Liver (tissue), 9 donors: ENCODE results near the gene KIFC3. TPM values are rescaled to one million over a fixed set of nuclear protein-coding genes. Genes with fewer than 3 reads are reported as not detected.

Source experiments
- DNase-seq: peaks from one replicate; pipeline ENCODE4 v3.0.0-alpha.2; 2017; ENCODE audit warnings: low spot score
- H3K27ac ChIP-seq, 2 donors: one replicate each; pipeline ENCODE4 v1.7.0; 2013; ENCODE audit warnings: inconsistent platforms in 2 of 2, low read length in 2 of 2, control low read depth in 1 of 2, low read depth in 1 of 2, mild to moderate bottlenecking in 1 of 2
- H3K27me3 ChIP-seq, 4 donors: one replicate each; pipeline versions ENCODE4 v1.6.1 to v1.7.0; 2013; ENCODE audit warnings: low read length in 3 of 4, inconsistent platforms in 1 of 4, mild to moderate bottlenecking in 1 of 4, moderate library complexity in 1 of 4; ENCODE audit not compliant: control insufficient read depth in 4 of 4, insufficient read depth in 4 of 4
- H3K36me3 ChIP-seq, 4 donors: one replicate each; pipeline versions ENCODE4 v1.6.1 to v1.7.0; 2013; ENCODE audit warnings: low read length in 3 of 4, mild to moderate bottlenecking in 3 of 4, low read depth in 1 of 4, moderate library complexity in 1 of 4; ENCODE audit not compliant: control insufficient read depth in 4 of 4, insufficient read depth in 3 of 4
- H3K4me1 ChIP-seq, 4 donors: one replicate each; pipeline versions ENCODE4 v1.6.1 to v1.7.0; 2013; ENCODE audit warnings: low read length in 3 of 4, mild to moderate bottlenecking in 3 of 4, moderate library complexity in 1 of 4; ENCODE audit not compliant: control insufficient read depth in 4 of 4, insufficient read depth in 4 of 4
- H3K4me3 ChIP-seq, 3 donors: one replicate each; pipeline versions ENCODE4 v1.6.1 to v1.7.0; 2013; ENCODE audit warnings: low read length in 3 of 3, control low read depth in 1 of 3, low read depth in 1 of 3, mild to moderate bottlenecking in 1 of 3
- H3K9ac ChIP-seq, 2 donors: one replicate each; pipeline ENCODE4 v1.7.0; 2013; ENCODE audit warnings: low read length in 2 of 2, mild to moderate bottlenecking in 2 of 2, moderate library complexity in 2 of 2, control low read depth in 1 of 2, low read depth in 1 of 2
- H3K9me3 ChIP-seq, 4 donors: one replicate each; pipeline versions ENCODE4 v1.6.1 to v1.7.0; 2013; ENCODE audit warnings: low read length in 3 of 4; ENCODE audit not compliant: control insufficient read depth in 4 of 4
- EGR1 ChIP-seq, 2 donors: IDR thresholded peaks; 2 replicates each; pipeline ENCODE4 v1.6.1; 2016 to 2018; ENCODE audit warnings: antibody characterized with exemption in 2 of 2, low read depth in 2 of 2
- FOXA1 ChIP-seq: IDR thresholded peaks from 2 replicates; pipeline ENCODE4 v1.6.1; 2016; ENCODE audit warnings: antibody characterized with exemption
- FOXA2 ChIP-seq: IDR thresholded peaks from 2 replicates; pipeline ENCODE4 v1.6.1; 2016; ENCODE audit warnings: antibody characterized with exemption
- GABPA ChIP-seq, 2 donors: IDR thresholded peaks in 1 of 2; conservative IDR thresholded peaks in 1 of 2; 2 replicates each; pipeline ENCODE4 v1.6.1; 2016; ENCODE audit warnings: antibody characterized with exemption in 2 of 2, mild to moderate bottlenecking in 1 of 2, moderate library complexity in 1 of 2
- HNF4A ChIP-seq, 2 donors: conservative IDR thresholded peaks; 2 replicates each; pipeline ENCODE4 v1.6.1; 2016; ENCODE audit warnings: antibody characterized with exemption in 2 of 2, mild to moderate bottlenecking in 2 of 2
- HNF4G ChIP-seq: IDR thresholded peaks from 2 replicates; pipeline ENCODE4 v1.6.1; 2016; ENCODE audit warnings: antibody characterized with exemption
- JUND ChIP-seq, 2 donors: IDR thresholded peaks; 2 replicates each; pipeline ENCODE4 v1.6.1; 2016; ENCODE audit warnings: antibody characterized with exemption in 2 of 2
- MAX ChIP-seq: IDR thresholded peaks from 2 replicates; pipeline ENCODE4 v1.6.1; 2016; ENCODE audit warnings: antibody characterized with exemption
- NR2F2 ChIP-seq: IDR thresholded peaks from 2 replicates; pipeline ENCODE4 v1.6.1; 2016; ENCODE audit warnings: antibody characterized with exemption
- REST ChIP-seq: IDR thresholded peaks from 2 replicates; pipeline ENCODE4 v1.6.1; 2016; ENCODE audit warnings: antibody characterized with exemption, mild to moderate bottlenecking
- SP1 ChIP-seq: IDR thresholded peaks from 2 replicates; pipeline ENCODE4 v1.6.1; 2018; ENCODE audit warnings: antibody characterized with exemption, mild to moderate bottlenecking
- TAF1 ChIP-seq: conservative IDR thresholded peaks from 2 replicates; pipeline ENCODE4 v1.6.1; 2016; ENCODE audit warnings: antibody characterized with exemption, mild to moderate bottlenecking
- YY1 ChIP-seq: IDR thresholded peaks from 2 replicates; pipeline ENCODE4 v1.6.1; 2016; ENCODE audit warnings: antibody characterized with exemption, mild to moderate bottlenecking
- ZBTB33 ChIP-seq: IDR thresholded peaks from 2 replicates; pipeline ENCODE4 v1.6.1; 2016; ENCODE audit warnings: antibody characterized with exemption
- WGBS: extraction: QIAGEN DNeasy Blood & Tissue Kit; methylation state at CpG from one replicate; pipeline ENCODE4 v1.1.7; 2013; 5-methylcytosine and 5-hydroxymethylcytosine counted together
- polyA plus RNA-seq, 2 donors: library from polyadenylated mRNA; stranded (reverse) in 1 of 2; unstranded in 1 of 2; fragments of 200-250 nt in 1 of 2; fragments of >200 nt in 1 of 2; fragmentation: Nextera tagmentation in 1 of 2; extraction: Ambion mirVana in 1 of 2; gene quantifications; one replicate each; pipeline versions ENCODE4 v1.2.1 to v1.2.3, GENCODE V29; 2013 to 2015
- total RNA-seq, 2 donors: library from RNA; depleted of rRNA; stranded (reverse); fragments of >200 nt; gene quantifications; one replicate each; pipeline ENCODE4 v1.2.3, GENCODE V29; 2014
- TF ChIP-seq, protein P1 (sequence below): IDR thresholded peaks from 2 replicates; pipeline ENCODE4 v1.6.1; 2016; ENCODE audit warnings: antibody characterized with exemption
- TF ChIP-seq, protein P2 (sequence below): fragments of 150-350 bp; IDR thresholded peaks from 2 replicates; pipeline ENCODE4 v1.5.1; 2017; ENCODE audit warnings: improper control_type of control experiment, low read depth, low read length; ENCODE audit not compliant: missing input control
- donor health status: healthy.
- donor health status: healthy.
- donor health status: healthy.
- donor health status: healthy.
- donor health status: healthy.

KIFC3 gene
- total and polyA plus RNA-seq, 4 donors: 16.5 to 103 (median 27.4) TPM

DNA sequence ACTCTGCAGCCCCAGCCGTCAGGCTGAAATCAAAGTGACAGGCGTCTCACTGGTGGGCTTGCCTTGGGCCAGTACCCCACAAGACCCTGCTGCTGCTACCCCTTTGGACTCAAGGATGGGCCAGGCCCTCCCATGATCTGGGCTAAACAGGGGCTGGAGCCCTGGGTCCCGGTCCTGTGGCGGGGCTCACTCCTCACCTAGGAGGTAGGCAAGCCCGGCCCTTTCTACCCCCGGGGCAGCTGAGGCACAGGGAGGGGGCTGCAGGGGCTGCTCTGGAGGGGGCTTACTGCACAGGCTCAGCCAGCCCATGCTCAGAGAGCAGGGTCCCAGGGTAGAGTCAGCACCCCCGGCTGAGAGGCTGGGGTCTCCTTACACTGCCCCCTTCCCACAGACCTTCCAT lies 43.2 kb downstream of the KIFC3 start:
- no peaks in the 10 kb centered on the region for H3K27me3 ChIP-seq
- H3K36me3 ChIP-seq: peaks cover 0 to 58% (median 18%) of the 10 kb centered on the region in 4 donors
- H3K4me3 ChIP-seq: no peak overlapping the region
- H3K9ac ChIP-seq: no peak overlapping the region
- DNase-seq: no peak
- peaks cover 0 to 8% (median 3%) of the 10 kb centered on the region in 4 donors for H3K4me1 ChIP-seq
- H3K27ac ChIP-seq: no peak overlapping the region
- WGBS: 91% methylated on average over 7 of the region's 7 CpGs
- H3K9me3 ChIP-seq: no peaks in the 10 kb centered on the region
- TF ChIP-seq, protein P1, sequence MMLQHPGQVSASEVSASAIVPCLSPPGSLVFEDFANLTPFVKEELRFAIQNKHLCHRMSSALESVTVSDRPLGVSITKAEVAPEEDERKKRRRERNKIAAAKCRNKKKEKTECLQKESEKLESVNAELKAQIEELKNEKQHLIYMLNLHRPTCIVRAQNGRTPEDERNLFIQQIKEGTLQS: no peak
- no peak for TF ChIP-seq MAX
- TF ChIP-seq, protein P2, sequence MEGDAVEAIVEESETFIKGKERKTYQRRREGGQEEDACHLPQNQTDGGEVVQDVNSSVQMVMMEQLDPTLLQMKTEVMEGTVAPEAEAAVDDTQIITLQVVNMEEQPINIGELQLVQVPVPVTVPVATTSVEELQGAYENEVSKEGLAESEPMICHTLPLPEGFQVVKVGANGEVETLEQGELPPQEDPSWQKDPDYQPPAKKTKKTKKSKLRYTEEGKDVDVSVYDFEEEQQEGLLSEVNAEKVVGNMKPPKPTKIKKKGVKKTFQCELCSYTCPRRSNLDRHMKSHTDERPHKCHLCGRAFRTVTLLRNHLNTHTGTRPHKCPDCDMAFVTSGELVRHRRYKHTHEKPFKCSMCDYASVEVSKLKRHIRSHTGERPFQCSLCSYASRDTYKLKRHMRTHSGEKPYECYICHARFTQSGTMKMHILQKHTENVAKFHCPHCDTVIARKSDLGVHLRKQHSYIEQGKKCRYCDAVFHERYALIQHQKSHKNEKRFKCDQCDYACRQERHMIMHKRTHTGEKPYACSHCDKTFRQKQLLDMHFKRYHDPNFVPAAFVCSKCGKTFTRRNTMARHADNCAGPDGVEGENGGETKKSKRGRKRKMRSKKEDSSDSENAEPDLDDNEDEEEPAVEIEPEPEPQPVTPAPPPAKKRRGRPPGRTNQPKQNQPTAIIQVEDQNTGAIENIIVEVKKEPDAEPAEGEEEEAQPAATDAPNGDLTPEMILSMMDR: no peak
- no peak for TF ChIP-seq SP1
- TF ChIP-seq YY1: no peak
- no peak for TF ChIP-seq ZBTB33

DNA sequence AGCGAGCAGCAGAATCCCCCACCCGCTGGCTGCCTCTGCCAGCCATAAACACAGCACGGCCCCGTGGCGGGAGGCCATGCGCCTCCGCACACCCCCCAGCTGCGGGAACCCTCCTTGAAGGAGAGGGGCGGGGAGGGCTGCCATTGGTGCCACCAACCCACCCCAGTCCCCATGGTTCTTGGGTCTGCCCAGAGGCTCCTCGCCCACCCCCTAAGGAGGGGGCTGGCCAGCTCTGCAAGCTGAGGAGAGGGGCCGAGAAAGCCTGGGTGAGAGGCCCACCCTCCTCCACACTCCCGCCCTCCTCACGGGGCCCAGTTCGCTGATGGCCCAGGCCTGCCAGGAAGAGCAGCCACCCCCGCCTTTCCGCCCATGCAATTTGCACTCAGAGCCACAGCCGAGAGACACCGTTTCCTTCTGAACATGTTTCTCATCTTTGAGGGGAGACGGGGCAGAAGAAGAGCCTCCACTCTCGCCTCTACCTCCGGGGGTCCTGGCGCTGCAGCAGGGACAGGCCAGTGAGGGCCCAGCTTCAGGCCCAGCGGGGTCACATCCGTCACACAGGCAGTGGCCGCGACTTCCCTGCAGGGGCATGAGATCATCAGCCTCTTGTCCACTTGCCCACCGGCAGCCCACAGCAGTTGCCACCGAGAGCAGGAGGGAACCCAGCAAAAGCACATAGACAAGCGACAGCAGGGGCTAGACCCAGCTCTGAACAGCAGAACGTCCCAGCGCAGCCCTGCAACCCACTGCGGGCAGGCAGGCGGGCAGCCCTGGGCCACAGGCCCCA lies 43.8 kb downstream of the KIFC3 start:
- H3K4me3 ChIP-seq: no peak overlapping the region
- H3K27ac ChIP-seq: no peak overlapping the region
- peaks cover 0 to 53% (median 18%) of the 10 kb centered on the region in 4 donors for H3K36me3 ChIP-seq
- H3K27me3 ChIP-seq: no peaks in the 10 kb centered on the region
- peaks cover 0 to 8% (median 3%) of the 10 kb centered on the region in 4 donors for H3K4me1 ChIP-seq
- TF ChIP-seq HNF4G (no peak), EGR1 (IDR thresholded peaks at IDR 0.05; ENCODE audit: low read depth in 2 of 2) (no peak), JUND (IDR thresholded peaks at IDR 0.05) (no peak), YY1 (no peak), GABPA (IDR thresholded peaks at IDR 0.05 in 1 of 2, conservative IDR thresholded peaks at IDR 0.05 in 1 of 2) (no peak), MAX (no peak), SP1 (no peak), REST (no peak), TAF1 (no peak), FOXA2 (no peak), FOXA1 (no peak), HNF4A (conservative IDR thresholded peaks at IDR 0.05) (no peak), NR2F2 (no peak), ZBTB33 (no peak)
- TF ChIP-seq, protein P2: no peak
- TF ChIP-seq, protein P1: no peak
- H3K9me3 ChIP-seq: no peaks in the 10 kb centered on the region
- 86% methylated on average over 33 of the region's 33 CpGs for WGBS
- no peak overlapping the region for H3K9ac ChIP-seq
- no peak for DNase-seq
